Uterus (tissue), 4 donors: ENCODE measurements around the gene CPSF4L. TPM values are rescaled to one million over a fixed set of nuclear protein-coding genes. Genes with fewer than 3 reads are reported as not detected.

Source experiments
- DNase-seq, 2 donors: peaks; one replicate each; pipeline ENCODE4 v3.0.0-alpha.2; 2019 to 2020
- H3K27ac ChIP-seq, 2 donors: fragments of 200-600 bp; sonication (generic); 1 replicate in 1 of 2; 2 replicates in 1 of 2; pipeline ENCODE4 v1.5.1; 2016 to 2018
- H3K27me3 ChIP-seq, 2 donors: fragments of 200-600 bp; sonication (generic); one replicate each; pipeline ENCODE4 v1.5.1; 2018 to 2019; ENCODE audit warnings: control low read depth in 1 of 2
- H3K36me3 ChIP-seq, 2 donors: fragments of 200-600 bp; sonication (generic); one replicate each; pipeline ENCODE4 v1.5.1; 2019; ENCODE audit warnings: control low read depth in 1 of 2
- H3K4me1 ChIP-seq, 2 donors: fragments of 200-600 bp; sonication (generic); one replicate each; pipeline ENCODE4 v1.5.1; 2018 to 2019; ENCODE audit warnings: control low read depth in 1 of 2
- H3K4me3 ChIP-seq, 2 donors: fragments of 200-600 bp; sonication (generic); 1 replicate in 1 of 2; 2 replicates in 1 of 2; pipeline ENCODE4 v1.5.1; 2018 to 2019; ENCODE audit warnings: mild to moderate bottlenecking in 1 of 2
- H3K9me3 ChIP-seq, 2 donors: fragments of 200-600 bp; sonication (generic); one replicate each; pipeline ENCODE4 v1.5.1; 2019; ENCODE audit warnings: control low read depth in 1 of 2
- CTCF ChIP-seq, 4 experiments: fragments of 200-600 bp in 2 of 4; fragments of 450-650 bp in 2 of 4; sonication (generic) in 2 of 4; IDR thresholded peaks; one replicate each; pipeline ENCODE4 v1.5.1; 2016 to 2019; ENCODE audit warnings: antibody characterized with exemption in 4 of 4, mild to moderate bottlenecking in 2 of 4, moderate library complexity in 1 of 4
- POLR2A ChIP-seq, 2 donors: fragments of 450-650 bp; IDR thresholded peaks; one replicate each; pipeline ENCODE4 v1.6.1; 2016; ENCODE audit warnings: antibody characterized with exemption in 2 of 2, mild to moderate bottlenecking in 1 of 2, moderate library complexity in 1 of 2
- intact Hi-C: fragments of 100-400 bp; cut with DNase I; formaldehyde crosslinking; loops from one replicate; pipeline ENCODE4 v1.15.1; 2023; ENCODE audit warnings: low total_unique reads
- total RNA-seq, 4 donors: library from RNA; depleted of rRNA in 3 of 4; stranded (reverse); fragments of >200 nt in 3 of 4; gene quantifications; one replicate each; pipeline versions ENCODE4 v1.1.0 to v1.2.4, GENCODE V29; 2014 to 2023
- donor health status: DM: yes; HTN: yes; CAD: no.

The CPSF4L gene
- total RNA-seq, 4 donors from 2014 or later, result 0.34 TPM; not detected in 3

DNA sequence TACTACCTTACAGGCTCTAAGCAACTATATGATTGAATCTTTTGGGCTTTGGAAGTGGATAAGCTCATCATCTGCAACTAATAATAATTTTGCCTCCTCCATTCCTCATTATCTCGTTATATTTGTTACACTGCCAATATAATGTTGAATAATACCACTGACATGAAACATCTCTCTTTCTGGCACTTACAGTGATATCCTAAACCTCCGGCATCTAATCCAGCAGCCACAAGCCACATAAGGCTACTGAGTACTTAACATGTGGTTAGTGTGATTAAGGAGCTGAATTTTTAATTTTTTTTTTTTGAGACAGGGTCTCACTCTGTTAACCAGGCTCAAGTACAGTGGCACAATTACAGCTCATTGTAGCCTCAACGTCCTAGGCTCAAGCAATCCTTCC is 40.5 kb upstream of the CPSF4L start:
- Histone ChIP-seq H3K36me3 (no peaks in the 10 kb centered on the region), H3K27me3 (no peaks in the 10 kb centered on the region), H3K4me3 (no peak overlapping the region), H3K4me1 (peaks cover 10 to 12% of the 10 kb centered on the region in 2 donors), H3K27ac (peak overlapping the region; percentile 51 to 54), H3K9me3 (no peaks in the 10 kb centered on the region)
- TF ChIP-seq POLR2A (IDR thresholded peaks at IDR 0.05), result no peak
- no peak for TF ChIP-seq CTCF (IDR thresholded peaks at IDR 0.05)
- DNase-seq, result no peak
- intact Hi-C loops, result no loop called here

DNA sequence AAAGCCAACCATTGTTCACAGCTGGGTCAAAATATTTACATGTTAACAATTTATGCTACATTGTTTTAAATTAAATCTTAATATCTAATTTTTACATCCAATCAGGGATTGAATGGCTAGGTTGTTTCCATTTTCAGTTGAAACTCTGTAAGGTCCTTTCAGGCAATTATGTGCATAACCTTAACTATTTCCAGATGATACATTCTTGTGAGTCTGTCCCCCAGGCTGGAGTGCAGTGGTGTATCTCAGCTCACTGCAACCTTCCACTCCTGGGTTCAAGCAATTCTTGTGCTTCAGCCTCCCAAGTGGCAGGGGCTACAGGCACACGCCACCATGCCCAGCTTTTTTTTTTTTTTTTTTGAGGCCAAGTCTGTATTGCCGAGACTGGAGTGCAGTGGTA is 39.7 kb upstream of the CPSF4L start:
- peak overlapping the region in 1 of 2 donors; percentile 54 for H3K27ac ChIP-seq
- no peaks in the 10 kb centered on the region for H3K27me3 ChIP-seq
- intact Hi-C loops, result no loop called here
- no peaks in the 10 kb centered on the region for H3K36me3 ChIP-seq
- TF ChIP-seq CTCF (IDR thresholded peaks at IDR 0.05) (no peak), POLR2A (IDR thresholded peaks at IDR 0.05) (no peak)
- H3K4me3 ChIP-seq, result no peak overlapping the region
- no peaks in the 10 kb centered on the region for H3K9me3 ChIP-seq
- peaks cover 10 to 12% of the 10 kb centered on the region in 2 donors for H3K4me1 ChIP-seq
- DNase-seq, result no peak

DNA sequence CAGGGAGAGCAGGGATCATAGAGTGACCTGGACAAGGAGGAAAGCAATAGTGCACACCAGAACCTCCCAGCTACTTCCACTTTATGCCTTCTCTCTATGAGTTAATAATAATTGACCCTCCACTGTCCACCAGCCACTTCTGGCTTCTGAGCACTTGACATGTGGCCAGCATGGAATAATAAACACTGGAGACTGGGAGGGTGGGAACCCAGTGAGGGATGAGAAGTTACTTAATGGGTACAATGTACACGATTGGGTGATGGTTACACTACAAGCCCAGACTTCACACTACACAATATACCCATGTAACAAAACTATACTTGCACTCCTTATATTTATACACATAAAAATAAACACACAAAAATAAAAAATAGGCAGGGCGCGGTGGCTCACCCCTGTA is 38.7 kb upstream of the CPSF4L start:
- Histone ChIP-seq H3K27ac (peak overlapping the region; percentile 25 to 54), H3K4me1 (peaks cover 10 to 12% of the 10 kb centered on the region in 2 donors)
- no peak for TF ChIP-seq POLR2A (IDR thresholded peaks at IDR 0.05)
- TF ChIP-seq CTCF (IDR thresholded peaks at IDR 0.05), result no peak

DNA sequence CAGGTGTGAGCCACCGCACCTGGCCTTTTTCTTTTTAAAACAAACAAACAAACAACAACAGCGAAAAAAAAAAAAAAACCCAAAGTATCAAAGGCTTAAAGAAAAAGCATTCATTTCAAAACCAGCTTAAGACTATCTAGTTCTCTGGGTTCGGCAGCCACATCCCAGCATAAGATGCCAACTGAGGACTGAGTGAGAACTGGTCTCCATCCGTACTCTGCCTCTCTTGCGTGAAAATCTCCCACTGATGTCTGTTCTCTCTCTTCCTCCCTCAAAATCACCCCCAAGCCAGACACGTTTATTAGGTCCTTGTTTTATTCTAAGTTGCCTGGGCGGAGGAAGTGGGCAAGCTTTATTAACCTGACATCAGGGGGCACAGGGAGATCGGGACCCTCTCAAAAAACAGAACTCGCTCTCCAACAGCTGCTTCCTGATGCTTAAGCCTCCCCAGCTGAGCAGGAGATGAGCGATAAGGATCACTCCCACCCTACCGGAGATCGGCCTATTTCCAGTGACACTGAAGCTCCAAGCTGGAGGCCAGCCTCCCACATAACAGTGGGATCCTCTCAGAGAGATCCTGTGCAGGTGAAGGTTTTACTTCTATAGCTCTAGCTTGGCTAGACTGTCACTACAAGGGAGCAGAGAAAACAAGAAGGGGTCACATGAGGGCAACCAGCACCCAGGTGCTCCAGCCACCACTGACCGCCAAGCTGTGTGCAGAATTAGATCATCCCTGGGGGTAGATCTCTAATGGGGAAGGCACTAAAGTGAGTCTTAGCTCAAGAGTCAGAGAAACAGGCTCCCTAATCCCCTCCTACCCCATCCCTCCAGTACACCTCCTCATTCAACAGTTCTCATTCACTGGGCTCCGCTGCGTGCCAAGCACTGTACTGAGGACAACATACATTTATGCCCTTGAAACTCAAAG is 36.5 kb upstream of the CPSF4L start:
- Histone ChIP-seq H3K27me3 (no peaks in the 10 kb centered on the region), H3K4me1 (peaks cover 10 to 24% of the 10 kb centered on the region in 2 donors), H3K36me3 (no peaks in the 10 kb centered on the region), H3K9me3 (no peaks in the 10 kb centered on the region), H3K27ac (peak overlapping the region; percentile 58 to 71), H3K4me3 (peak overlapping the region in 1 of 2 donors; percentile 2)
- TF ChIP-seq POLR2A (IDR thresholded peaks at IDR 0.05), result no peak
- no peak for TF ChIP-seq CTCF (IDR thresholded peaks at IDR 0.05)
- DNase-seq, result no peak
- intact Hi-C loops, result no loop called here

More for the DNA sequence above, 38.7 kb upstream of the CPSF4L start:
- no peaks in the 10 kb centered on the region for H3K36me3 ChIP-seq
- intact Hi-C loops, result no loop called here
- no peaks in the 10 kb centered on the region for H3K27me3 ChIP-seq
- no peak overlapping the region for H3K4me3 ChIP-seq
- no peaks in the 10 kb centered on the region for H3K9me3 ChIP-seq
- DNase-seq, result no peak

GRCh38 chr17:73293480-73293911 is 31.8 kb upstream of the CPSF4L start:
- Histone ChIP-seq H3K36me3 (no peaks in the 10 kb centered on the region), H3K27ac (peak overlapping the region; percentile 87), H3K4me1 (peaks cover 13 to 49% of the 10 kb centered on the region in 2 donors), H3K9me3 (no peaks in the 10 kb centered on the region), H3K27me3 (no peaks in the 10 kb centered on the region), H3K4me3 (no peak overlapping the region)
- TF ChIP-seq POLR2A (IDR thresholded peaks at IDR 0.05), result no peak
- TF ChIP-seq CTCF (IDR thresholded peaks at IDR 0.05), result no peak
- intact Hi-C loops, result no loop called here
- DNase-seq, result peak; percentile 78 to 87
